ENCODE data around the gene NBPF6. TPM values are rescaled to one million over a fixed set of nuclear protein-coding genes. Genes with fewer than 3 reads are reported as not detected.
"Not testable (repeated sequence)": the region's sequence is repeated elsewhere in the genome, so short reads cannot be mapped to it uniquely, and the experiment has no call there.

The NBPF6 gene
- not detected for total RNA-seq

- POLR2A ChIA-PET; H3K36me3 Mint-ChIP-seq (ENCODE audit: low read depth); H3K9me3 Mint-ChIP-seq; CTCF ChIA-PET; H3K4me1 Mint-ChIP-seq; H3K27me3 Mint-ChIP-seq; DNase-seq; H3K27ac Mint-ChIP-seq; H3K4me3 Mint-ChIP-seq: not testable (repeated sequence)
Measured at GRCh38 chr1:108450043-108450442, at the start of gene NBPF6. NBPF6 (plus strand) TSS chr1:108450343; CDS start chr1:108450602, 259 bp downstream.

GRCh38 chr1:108411098-108411833 lies 38.9 kb upstream of the NBPF6 start:
- DNase-seq; H3K36me3 Mint-ChIP-seq (ENCODE audit: low read depth); H3K27ac Mint-ChIP-seq; H3K27me3 Mint-ChIP-seq; H3K4me3 Mint-ChIP-seq; POLR2A ChIA-PET; H3K9me3 Mint-ChIP-seq; CTCF ChIA-PET; H3K4me1 Mint-ChIP-seq: not testable (repeated sequence)

- DNase-seq; H3K4me3 Mint-ChIP-seq; H3K36me3 Mint-ChIP-seq (ENCODE audit: low read depth); H3K27ac Mint-ChIP-seq; CTCF ChIA-PET; POLR2A ChIA-PET; H3K27me3 Mint-ChIP-seq; H3K4me1 Mint-ChIP-seq; H3K9me3 Mint-ChIP-seq: not testable (repeated sequence)
Measured at GRCh38 chr1:108420129-108420528, 30.0 kb upstream of the NBPF6 start.

GRCh38 chr1:108421061-108421916 lies 28.9 kb upstream of the NBPF6 start:
- POLR2A ChIA-PET; CTCF ChIA-PET; H3K36me3 Mint-ChIP-seq (ENCODE audit: low read depth); H3K4me3 Mint-ChIP-seq; H3K9me3 Mint-ChIP-seq; DNase-seq; H3K27me3 Mint-ChIP-seq; H3K27ac Mint-ChIP-seq; H3K4me1 Mint-ChIP-seq: not testable (repeated sequence)

- H3K27ac Mint-ChIP-seq; CTCF ChIA-PET; H3K36me3 Mint-ChIP-seq (ENCODE audit: low read depth); POLR2A ChIA-PET; DNase-seq; H3K9me3 Mint-ChIP-seq; H3K4me1 Mint-ChIP-seq; H3K27me3 Mint-ChIP-seq; H3K4me3 Mint-ChIP-seq: not testable (repeated sequence)
Measured at GRCh38 chr1:108426877-108427276, 23.3 kb upstream of the NBPF6 start.

GRCh38 chr1:108432002-108432401 lies 18.1 kb upstream of the NBPF6 start:
- CTCF ChIA-PET; H3K36me3 Mint-ChIP-seq (ENCODE audit: low read depth); H3K27me3 Mint-ChIP-seq; DNase-seq; H3K4me3 Mint-ChIP-seq; H3K9me3 Mint-ChIP-seq; POLR2A ChIA-PET; H3K27ac Mint-ChIP-seq; H3K4me1 Mint-ChIP-seq: not testable (repeated sequence)

GRCh38 chr1:108433404-108433803 lies 16.7 kb upstream of the NBPF6 start:
- H3K9me3 Mint-ChIP-seq; H3K27ac Mint-ChIP-seq; CTCF ChIA-PET; DNase-seq; H3K4me1 Mint-ChIP-seq; H3K4me3 Mint-ChIP-seq; H3K36me3 Mint-ChIP-seq (ENCODE audit: low read depth); POLR2A ChIA-PET; H3K27me3 Mint-ChIP-seq: not testable (repeated sequence)

- H3K36me3 Mint-ChIP-seq (ENCODE audit: low read depth); H3K4me3 Mint-ChIP-seq; CTCF ChIA-PET; H3K27ac Mint-ChIP-seq; POLR2A ChIA-PET; H3K27me3 Mint-ChIP-seq; H3K4me1 Mint-ChIP-seq; H3K9me3 Mint-ChIP-seq; DNase-seq: not testable (repeated sequence)
Measured at GRCh38 chr1:108438536-108438935, 11.6 kb upstream of the NBPF6 start.

- H3K4me3 Mint-ChIP-seq; POLR2A ChIA-PET; DNase-seq; H3K27ac Mint-ChIP-seq; H3K9me3 Mint-ChIP-seq; H3K27me3 Mint-ChIP-seq; H3K4me1 Mint-ChIP-seq; CTCF ChIA-PET; H3K36me3 Mint-ChIP-seq (ENCODE audit: low read depth): not testable (repeated sequence)
Measured at GRCh38 chr1:108454521-108454920, 4.4 kb downstream of the NBPF6 start.

GRCh38 chr1:108458661-108459060 lies 8.5 kb downstream of the NBPF6 start:
- CTCF ChIA-PET; H3K27me3 Mint-ChIP-seq; H3K4me1 Mint-ChIP-seq; H3K4me3 Mint-ChIP-seq; H3K9me3 Mint-ChIP-seq; POLR2A ChIA-PET; DNase-seq; H3K36me3 Mint-ChIP-seq (ENCODE audit: low read depth); H3K27ac Mint-ChIP-seq: not testable (repeated sequence)

GRCh38 chr1:108461758-108462157 lies 11.6 kb downstream of the NBPF6 start:
- DNase-seq; CTCF ChIA-PET; POLR2A ChIA-PET; H3K36me3 Mint-ChIP-seq (ENCODE audit: low read depth); H3K9me3 Mint-ChIP-seq; H3K4me1 Mint-ChIP-seq; H3K27me3 Mint-ChIP-seq; H3K4me3 Mint-ChIP-seq; H3K27ac Mint-ChIP-seq: not testable (repeated sequence)

- POLR2A ChIA-PET; CTCF ChIA-PET; H3K36me3 Mint-ChIP-seq (ENCODE audit: low read depth); H3K4me1 Mint-ChIP-seq; H3K27ac Mint-ChIP-seq; H3K27me3 Mint-ChIP-seq; H3K9me3 Mint-ChIP-seq; DNase-seq; H3K4me3 Mint-ChIP-seq: not testable (repeated sequence)
Measured at GRCh38 chr1:108463962-108464361, 13.8 kb downstream of the NBPF6 start.

- H3K27ac Mint-ChIP-seq; H3K4me1 Mint-ChIP-seq; H3K36me3 Mint-ChIP-seq (ENCODE audit: low read depth); H3K27me3 Mint-ChIP-seq; H3K4me3 Mint-ChIP-seq; POLR2A ChIA-PET; H3K9me3 Mint-ChIP-seq; CTCF ChIA-PET; DNase-seq: not testable (repeated sequence)
Measured at GRCh38 chr1:108466166-108466565, 16.0 kb downstream of the NBPF6 start.

- DNase-seq; H3K4me1 Mint-ChIP-seq; H3K27me3 Mint-ChIP-seq; H3K36me3 Mint-ChIP-seq (ENCODE audit: low read depth); POLR2A ChIA-PET; H3K4me3 Mint-ChIP-seq; H3K9me3 Mint-ChIP-seq; H3K27ac Mint-ChIP-seq; CTCF ChIA-PET: not testable (repeated sequence)
Measured at GRCh38 chr1:108467155-108467554, 17.0 kb downstream of the NBPF6 start.

Data from activated CD4-positive, alpha-beta T cell treated with anti-CD3 and anti-CD28 coated beads, Interleukin-2, amount 10 ng/mL, durations not matched to agents 7 days and 5 days (primary cell).